GM12865 (cell line): ENCODE data around the gene ADARB1.

Source experiments
- DNase-seq: peaks from one replicate; pipeline ENCODE4 v3.0.0; 2010; ENCODE audit warnings: low read depth
- H3K4me3 ChIP-seq: 2 replicates; pipeline ENCODE4 v1.5.1; 2011; ENCODE audit warnings: mild to moderate bottlenecking, low read depth, low read length, control low read depth
- TF ChIP-seq, protein P1 (sequence below): IDR thresholded peaks from 2 replicates; pipeline ENCODE4 v1.5.1; 2011; ENCODE audit warnings: low read length, control low read depth, low read depth, inconsistent platforms; ENCODE audit not compliant: insufficient read depth; ENCODE audit errors: missing control alignments

ADARB1 gene

DNA sequence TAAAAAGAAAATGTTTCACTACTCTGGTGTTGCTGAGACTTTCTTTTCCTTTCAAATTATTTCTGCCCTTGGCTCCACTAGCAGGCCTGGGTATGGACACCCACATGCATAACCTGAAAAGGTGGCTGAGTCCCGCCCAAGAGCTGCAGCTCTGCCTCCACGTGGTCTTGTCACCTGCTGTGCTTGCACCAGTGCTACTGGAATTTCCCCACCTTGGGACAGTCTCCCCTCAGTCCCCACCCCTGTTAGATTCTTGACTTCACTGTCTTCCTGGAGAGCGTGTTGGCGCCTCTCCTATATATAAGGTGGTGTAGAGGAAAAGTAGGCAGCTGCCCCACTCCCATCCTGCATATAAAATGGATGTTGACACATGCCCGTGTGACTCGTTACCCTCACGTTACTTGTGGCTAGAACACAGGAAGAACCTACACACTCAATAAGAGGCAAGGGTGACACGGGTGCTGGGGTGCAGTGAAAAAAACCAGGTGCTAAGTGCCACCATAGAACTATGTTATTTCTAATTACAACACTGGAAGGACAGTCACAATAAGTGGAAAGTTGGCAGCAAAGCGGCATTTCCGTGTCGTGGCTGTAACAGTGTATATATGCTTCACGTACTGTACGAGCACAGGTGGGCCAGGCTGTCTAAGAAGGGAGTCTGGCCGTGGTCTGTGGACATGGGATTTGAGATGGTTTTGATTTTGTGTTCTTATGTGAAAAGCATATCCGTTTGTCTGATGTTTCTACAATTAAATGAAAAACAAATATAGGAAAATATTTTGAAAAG, 152.4 kb downstream of the ADARB1 start:
- no peak for DNase-seq
- TF ChIP-seq, protein P1, sequence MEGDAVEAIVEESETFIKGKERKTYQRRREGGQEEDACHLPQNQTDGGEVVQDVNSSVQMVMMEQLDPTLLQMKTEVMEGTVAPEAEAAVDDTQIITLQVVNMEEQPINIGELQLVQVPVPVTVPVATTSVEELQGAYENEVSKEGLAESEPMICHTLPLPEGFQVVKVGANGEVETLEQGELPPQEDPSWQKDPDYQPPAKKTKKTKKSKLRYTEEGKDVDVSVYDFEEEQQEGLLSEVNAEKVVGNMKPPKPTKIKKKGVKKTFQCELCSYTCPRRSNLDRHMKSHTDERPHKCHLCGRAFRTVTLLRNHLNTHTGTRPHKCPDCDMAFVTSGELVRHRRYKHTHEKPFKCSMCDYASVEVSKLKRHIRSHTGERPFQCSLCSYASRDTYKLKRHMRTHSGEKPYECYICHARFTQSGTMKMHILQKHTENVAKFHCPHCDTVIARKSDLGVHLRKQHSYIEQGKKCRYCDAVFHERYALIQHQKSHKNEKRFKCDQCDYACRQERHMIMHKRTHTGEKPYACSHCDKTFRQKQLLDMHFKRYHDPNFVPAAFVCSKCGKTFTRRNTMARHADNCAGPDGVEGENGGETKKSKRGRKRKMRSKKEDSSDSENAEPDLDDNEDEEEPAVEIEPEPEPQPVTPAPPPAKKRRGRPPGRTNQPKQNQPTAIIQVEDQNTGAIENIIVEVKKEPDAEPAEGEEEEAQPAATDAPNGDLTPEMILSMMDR, result no peak
- no peak overlapping the region for H3K4me3 ChIP-seq

DNA sequence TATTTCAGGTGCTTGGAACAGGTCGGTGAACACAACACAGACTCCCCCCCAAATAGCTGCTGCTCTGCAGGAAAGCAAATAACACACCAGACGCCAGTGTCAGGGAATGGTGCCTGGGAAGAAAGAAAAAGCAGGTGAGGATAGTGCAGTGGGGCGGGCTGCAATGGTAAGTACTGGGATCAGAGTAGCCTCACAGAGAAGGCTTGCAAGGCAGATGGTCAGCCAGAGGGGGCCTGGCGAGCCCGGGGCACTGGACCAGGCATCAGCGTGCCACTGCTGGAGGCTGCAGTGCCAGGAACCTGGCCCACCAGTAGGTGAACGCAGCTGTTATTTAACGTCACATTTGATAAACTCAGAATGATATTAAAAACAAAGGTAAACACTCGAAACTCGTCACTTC, 153.4 kb downstream of the ADARB1 start:
- TF ChIP-seq, protein P1, result no peak
- no peak overlapping the region for H3K4me3 ChIP-seq
- DNase-seq, result no peak

DNA sequence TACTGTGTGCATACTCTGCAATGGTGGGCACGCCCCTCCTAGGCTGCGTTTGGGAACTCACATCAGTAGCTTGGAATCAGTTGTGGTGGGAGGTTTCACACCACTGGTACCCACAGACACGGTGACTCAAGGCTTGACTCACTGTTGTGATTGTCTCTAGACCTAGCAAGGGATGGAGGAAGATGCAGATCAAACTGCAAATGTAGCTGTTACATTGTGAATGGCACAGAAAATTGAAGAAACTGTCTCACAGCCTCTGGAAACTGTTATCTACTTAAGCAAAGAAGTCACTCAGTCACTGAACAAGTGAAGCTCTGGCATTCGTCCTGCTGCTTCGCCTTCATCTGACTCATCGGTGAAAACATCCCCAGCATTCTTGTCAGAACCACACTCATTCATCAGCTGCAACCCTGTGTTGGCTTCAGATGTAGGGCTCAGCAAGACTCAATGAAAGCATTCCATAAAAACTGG, 153.8 kb downstream of the ADARB1 start:
- no peak for DNase-seq
- TF ChIP-seq, protein P1, result no peak

DNA sequence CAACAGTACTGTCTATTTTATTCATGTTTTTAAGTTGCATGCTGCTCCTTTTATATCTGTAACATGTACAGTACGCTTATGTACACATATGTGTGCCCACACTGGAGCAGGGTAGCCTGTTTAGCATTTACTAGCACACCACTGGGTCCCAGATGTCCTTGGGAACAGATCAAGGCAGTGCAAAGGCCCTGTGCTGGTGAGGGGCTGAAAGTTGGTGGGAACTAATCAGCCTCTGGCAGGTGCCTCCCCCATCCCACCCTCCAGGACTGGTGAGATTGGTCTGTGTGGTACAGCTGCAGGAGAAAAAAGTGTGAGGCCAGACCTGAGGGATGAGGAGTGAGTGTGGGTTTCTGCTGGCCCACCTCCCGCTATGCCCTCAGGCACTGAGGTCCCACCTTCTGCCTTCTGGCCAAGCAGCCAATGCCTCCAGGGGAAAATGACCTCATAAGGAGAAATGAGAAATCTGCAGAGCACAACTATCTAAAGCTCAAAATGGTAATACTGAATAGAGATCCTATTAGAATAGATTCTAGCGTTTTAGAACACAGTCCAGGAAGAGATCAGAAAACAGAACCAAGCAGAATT, 154.4 kb downstream of the ADARB1 start:
- no peak for DNase-seq
- TF ChIP-seq, protein P1, result no peak

More for the DNA sequence above, 153.8 kb downstream of the ADARB1 start:
- no peak overlapping the region for H3K4me3 ChIP-seq

DNA sequence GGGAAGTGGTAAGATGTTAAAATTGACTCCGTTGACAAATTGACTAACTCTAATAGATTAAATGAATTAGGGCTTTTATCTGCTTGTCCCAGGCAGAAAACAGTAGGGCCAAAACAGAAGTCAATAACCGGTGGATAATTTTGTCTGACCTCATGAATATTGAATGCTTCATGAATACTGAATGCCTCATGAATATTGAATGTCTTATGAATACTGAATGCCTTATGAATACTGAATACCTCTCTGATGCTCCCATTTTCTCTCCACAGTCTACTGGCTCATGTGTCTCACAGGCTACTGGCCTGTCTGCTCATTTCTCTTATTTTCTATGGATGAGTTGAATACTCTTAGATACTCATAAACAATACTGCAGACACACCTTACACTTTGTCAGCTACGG, 157.3 kb downstream of the ADARB1 start:
- TF ChIP-seq, protein P1, result no peak
- no peak for DNase-seq

More for the DNA sequence above, 154.4 kb downstream of the ADARB1 start:
- H3K4me3 ChIP-seq, result no peak overlapping the region

DNA sequence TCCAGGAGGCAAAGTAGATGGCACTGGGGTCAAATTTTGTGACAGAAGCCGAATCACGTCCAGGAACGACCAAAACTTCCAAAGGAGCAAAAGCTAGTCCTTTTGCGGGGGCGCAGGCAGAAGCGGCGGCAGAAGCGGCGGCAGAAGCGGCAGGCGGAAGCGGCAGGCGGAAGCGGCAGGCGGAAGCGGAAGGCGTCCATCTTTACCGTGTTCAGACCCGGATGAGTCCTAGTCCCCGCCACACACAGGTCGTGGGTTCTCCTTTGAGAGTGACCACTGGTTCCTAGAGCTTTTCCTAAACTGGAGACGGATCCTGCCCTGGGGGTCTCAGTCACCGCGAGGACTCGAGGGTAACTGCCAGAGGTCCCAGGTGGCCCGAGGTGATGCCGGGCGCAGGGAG, 159.7 kb downstream of the ADARB1 start:
- TF ChIP-seq, protein P1, result no peak
- H3K4me3 ChIP-seq, result no peak overlapping the region
- DNase-seq, result no peak

More for the DNA sequence above, 157.3 kb downstream of the ADARB1 start:
- H3K4me3 ChIP-seq, result no peak overlapping the region

DNA sequence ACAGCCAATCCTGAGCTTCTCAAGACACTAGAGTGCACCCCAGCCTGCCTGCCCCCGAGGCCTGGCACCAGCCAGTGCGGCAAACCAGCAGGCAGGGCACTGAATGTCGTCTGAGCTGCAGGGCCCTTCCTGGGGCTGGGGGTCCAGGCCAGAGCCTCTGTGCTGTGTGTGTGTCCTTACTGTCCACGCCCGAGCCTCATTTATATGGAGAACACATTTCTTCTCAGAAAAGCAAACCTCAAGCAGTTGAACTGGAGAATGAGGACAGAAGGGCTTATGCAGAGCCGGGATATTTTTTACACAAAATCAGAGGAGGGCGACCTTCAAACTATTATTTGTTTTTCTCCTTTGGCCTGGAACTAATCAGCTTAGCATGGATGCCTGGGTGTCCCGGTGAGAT, 160.6 kb downstream of the ADARB1 start:
- TF ChIP-seq, protein P1, result no peak
- H3K4me3 ChIP-seq, result no peak overlapping the region
- DNase-seq, result no peak
